HepG2 (cell line): ENCODE data around the gene NDRG2. TPM values are rescaled to one million over a fixed set of nuclear protein-coding genes. Genes with fewer than 3 reads are reported as not detected.
A peak's percentile ranks its signal among the peaks of the same experiment; 100 is the strongest.

Experiments used
- BRD4 ChIP-seq: sonication (generic); formaldehyde crosslinking; IDR thresholded peaks from 2 replicates; pipeline ENCODE4 v1.4.0; 2020; ENCODE audit warnings: missing genetic modification reagents
- CAMTA2 ChIP-seq: sonication (generic); formaldehyde crosslinking; IDR thresholded peaks from 2 replicates; pipeline ENCODE4 v1.4.0; 2020; ENCODE audit warnings: mild to moderate bottlenecking, missing genetic modification reagents, borderline replicate concordance
- DNMT1 ChIP-seq: sonication (generic); formaldehyde crosslinking; IDR thresholded peaks from 2 replicates; pipeline ENCODE4 v1.5.1; 2020; ENCODE audit warnings: mild to moderate bottlenecking, missing genetic modification reagents
- EEA1 ChIP-seq: sonication (generic); formaldehyde crosslinking; IDR thresholded peaks from 2 replicates; pipeline ENCODE4 v1.5.1; 2020; ENCODE audit warnings: mild to moderate bottlenecking, missing genetic modification reagents, borderline replicate concordance
- ERF ChIP-seq: IDR thresholded peaks from 2 replicates; pipeline ENCODE4 v1.6.1; 2018; ENCODE audit warnings: missing biosample characterization, missing genetic modification reagents
- ETV5 ChIP-seq: IDR thresholded peaks from 2 replicates; pipeline ENCODE4 v1.6.1; 2018; ENCODE audit warnings: missing biosample characterization, missing genetic modification reagents, inconsistent platforms, borderline replicate concordance
- HNF4A ChIP-seq: sonication (generic); formaldehyde crosslinking; IDR thresholded peaks from 2 replicates; pipeline ENCODE4 v1.4.0; 2020; ENCODE audit warnings: missing genetic modification reagents
- JARID2 ChIP-seq: sonication (generic); formaldehyde crosslinking; IDR thresholded peaks from 2 replicates; pipeline ENCODE4 v1.8.1; 2023; ENCODE audit warnings: missing genetic modification reagents, inconsistent platforms; ENCODE audit not compliant: insufficient replicate concordance
- NFATC3 ChIP-seq: sonication (generic); formaldehyde crosslinking; IDR thresholded peaks from 2 replicates; pipeline ENCODE4 v1.5.1; 2020; ENCODE audit warnings: mild to moderate bottlenecking, missing genetic modification reagents
- NR2C2 ChIP-seq: sonication (generic); formaldehyde crosslinking; IDR thresholded peaks from 2 replicates; pipeline ENCODE4 v1.4.0; 2020; ENCODE audit warnings: missing genetic modification reagents, mild to moderate bottlenecking, moderate library complexity, borderline replicate concordance
- PAXIP1 ChIP-seq: sonication (generic); formaldehyde crosslinking; conservative IDR thresholded peaks from 2 replicates; pipeline ENCODE4 v1.4.0; 2020; ENCODE audit warnings: mild to moderate bottlenecking, missing genetic modification reagents, moderate library complexity
- SETDB1 ChIP-seq: sonication (generic); formaldehyde crosslinking; IDR thresholded peaks from 2 replicates; pipeline ENCODE4 v1.5.1; 2020; ENCODE audit warnings: missing genetic modification reagents, mild to moderate bottlenecking, borderline replicate concordance
- SIN3A ChIP-seq: IDR thresholded peaks from 2 replicates; pipeline ENCODE4 v1.6.1; 2011; ENCODE audit warnings: low read depth, mild to moderate bottlenecking, control low read depth, low read length, borderline replicate concordance
- SUZ12 ChIP-seq: fragments of 150-350 bp; IDR thresholded peaks from 2 replicates; pipeline ENCODE4 v1.6.1; 2014; ENCODE audit warnings: low read depth, low read length
- ZBTB7B ChIP-seq: sonication (generic); formaldehyde crosslinking; IDR thresholded peaks from 2 replicates; pipeline ENCODE4 v1.4.0; 2020; ENCODE audit warnings: missing genetic modification reagents
- ZNF207 ChIP-seq: fragments of 450-650 bp; IDR thresholded peaks from 2 replicates; pipeline ENCODE4 v1.6.1; 2016; ENCODE audit warnings: antibody characterized with exemption, borderline replicate concordance
- ZNF264 ChIP-seq: sonication (generic); formaldehyde crosslinking; IDR thresholded peaks from 2 replicates; pipeline ENCODE4 v1.4.0; 2020; ENCODE audit warnings: missing genetic modification reagents
- ZNF362 ChIP-seq: sonication (generic); formaldehyde crosslinking; IDR thresholded peaks from 2 replicates; pipeline ENCODE4 v1.4.0; 2020; ENCODE audit warnings: missing genetic modification reagents, mild to moderate bottlenecking, borderline replicate concordance
- ZNF441 ChIP-seq: sonication (generic); formaldehyde crosslinking; IDR thresholded peaks from 2 replicates; pipeline ENCODE4 v1.7.0; 2021; ENCODE audit warnings: missing genetic modification reagents, borderline replicate concordance
- ZSCAN31 ChIP-seq: sonication (generic); formaldehyde crosslinking; IDR thresholded peaks from 2 replicates; pipeline ENCODE4 v1.5.0; 2020; ENCODE audit warnings: low read depth, mild to moderate bottlenecking, missing genetic modification reagents
- polyA plus RNA-seq, 8 experiments: library from polyadenylated mRNA; depleted of rRNA in 3 of 8; stranded (reverse) in 7 of 8; unstranded in 1 of 8; fragments of >200 nt; fragmentation: Illumina TruSeq in 4 of 8; extraction: Trizol in 4 of 8; gene quantifications; 2 replicates each; pipeline versions ENCODE4 v1.2.1 to v1.2.3, GENCODE V29; 2011 to 2016; ENCODE audit warnings: low read depth in 4 of 8, missing spikeins in 1 of 8, mixed read lengths in 1 of 8; ENCODE audit not compliant: insufficient read depth in 1 of 8
- total RNA-seq, 5 experiments: library from RNA; depleted of rRNA; stranded (reverse); fragments of >200 nt; fragmentation: Illumina TruSeq; extraction: Trizol; gene quantifications; 2 replicates each; pipeline ENCODE4 v1.2.3, GENCODE V29; 2016; ENCODE audit warnings: low read depth in 1 of 5
- TF ChIP-seq, protein P1 (sequence below): sonication (generic); formaldehyde crosslinking; IDR thresholded peaks from 2 replicates; pipeline ENCODE4 v1.4.0; 2020; ENCODE audit warnings: missing genetic modification reagents, borderline replicate concordance

Gene NDRG2
- total and polyA plus RNA-seq, 2 of the 13 experiments (the other 11 are each of a cell fraction or from before 2014, with no cell fraction given), result 27.2 to 189 TPM

DNA sequence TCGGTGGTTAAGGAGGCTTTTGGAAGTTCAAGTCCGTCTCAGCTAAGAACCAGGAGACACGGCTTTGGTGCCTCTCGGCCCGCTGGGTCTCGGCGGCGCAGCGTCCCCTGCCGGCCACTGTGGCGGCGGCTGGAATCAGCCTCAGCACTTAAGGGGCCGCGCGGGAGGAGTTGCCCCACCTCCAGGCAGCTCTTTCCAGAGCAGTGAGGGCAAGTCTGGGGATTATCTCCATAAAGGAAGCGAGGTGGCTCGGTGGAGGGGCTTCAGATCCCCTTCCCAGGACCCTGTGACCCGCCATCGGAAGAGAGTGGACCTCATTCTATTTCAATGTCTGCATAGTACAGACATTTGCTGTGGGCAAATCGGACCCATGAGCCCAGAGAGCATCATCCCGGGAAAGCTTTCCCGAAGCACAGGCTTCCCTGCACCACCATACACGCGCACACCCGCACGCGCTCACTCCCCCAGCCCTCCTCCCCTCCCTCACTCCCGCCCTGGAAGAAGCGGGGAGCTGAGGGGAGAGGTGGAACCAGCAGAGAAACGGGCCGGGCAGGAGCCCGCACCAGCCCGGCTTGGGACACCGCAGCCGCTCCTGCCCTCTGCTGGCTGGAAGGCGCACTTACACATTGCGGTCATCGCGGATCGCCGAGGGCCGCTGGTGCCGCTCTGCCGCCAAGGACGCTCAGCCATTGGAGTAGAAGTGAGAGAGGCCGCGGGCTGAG is 53.7 kb downstream of the NDRG2 start (continued):
- 0 out of 2 replicates have a peak, but pooled peaks have one; percentile 11 for TF ChIP-seq PAXIP1 (CRISPR knock-in tag)
- TF ChIP-seq ZBTB7B (CRISPR knock-in tag), result no peak; the same call in none of the 2 replicates
- TF ChIP-seq DNMT1 (CRISPR knock-in tag), result peak; percentile 13; the same call in 1 of the 2 replicates
- no peak for TF ChIP-seq JARID2
- TF ChIP-seq ZNF362 (CRISPR knock-in tag), result no peak
- TF ChIP-seq SIN3A, result peak; percentile 47; the same call in 1 of the 2 replicates
- TF ChIP-seq ZSCAN31 (CRISPR knock-in tag), result peak; percentile 78; the same call in 1 of the 2 replicates
- TF ChIP-seq HNF4A (CRISPR knock-in tag), result no peak
- no peak; the same call in 1 of the 2 replicates for TF ChIP-seq ZNF264 (CRISPR knock-in tag)
- 0 out of 2 replicates have a peak, but pooled peaks have one; percentile 12 for TF ChIP-seq NR2C2 (CRISPR knock-in tag)
- peak; percentile 83 for TF ChIP-seq ZNF441 (CRISPR knock-in tag)
- no peak for TF ChIP-seq SUZ12
- 0 out of 2 replicates have a peak, but pooled peaks have one; percentile 31 for TF ChIP-seq ETV5 (CRISPR knock-in tag)
- TF ChIP-seq ERF, result no peak; the same call in 1 of the 2 replicates
- no peak for TF ChIP-seq ZNF207
- no peak for TF ChIP-seq SETDB1 (CRISPR knock-in tag)
- no peak for TF ChIP-seq EEA1 (CRISPR knock-in tag)
- no peak for TF ChIP-seq CAMTA2 (CRISPR knock-in tag)
- no peak for TF ChIP-seq BRD4 (CRISPR knock-in tag)
- TF ChIP-seq, protein P1, sequence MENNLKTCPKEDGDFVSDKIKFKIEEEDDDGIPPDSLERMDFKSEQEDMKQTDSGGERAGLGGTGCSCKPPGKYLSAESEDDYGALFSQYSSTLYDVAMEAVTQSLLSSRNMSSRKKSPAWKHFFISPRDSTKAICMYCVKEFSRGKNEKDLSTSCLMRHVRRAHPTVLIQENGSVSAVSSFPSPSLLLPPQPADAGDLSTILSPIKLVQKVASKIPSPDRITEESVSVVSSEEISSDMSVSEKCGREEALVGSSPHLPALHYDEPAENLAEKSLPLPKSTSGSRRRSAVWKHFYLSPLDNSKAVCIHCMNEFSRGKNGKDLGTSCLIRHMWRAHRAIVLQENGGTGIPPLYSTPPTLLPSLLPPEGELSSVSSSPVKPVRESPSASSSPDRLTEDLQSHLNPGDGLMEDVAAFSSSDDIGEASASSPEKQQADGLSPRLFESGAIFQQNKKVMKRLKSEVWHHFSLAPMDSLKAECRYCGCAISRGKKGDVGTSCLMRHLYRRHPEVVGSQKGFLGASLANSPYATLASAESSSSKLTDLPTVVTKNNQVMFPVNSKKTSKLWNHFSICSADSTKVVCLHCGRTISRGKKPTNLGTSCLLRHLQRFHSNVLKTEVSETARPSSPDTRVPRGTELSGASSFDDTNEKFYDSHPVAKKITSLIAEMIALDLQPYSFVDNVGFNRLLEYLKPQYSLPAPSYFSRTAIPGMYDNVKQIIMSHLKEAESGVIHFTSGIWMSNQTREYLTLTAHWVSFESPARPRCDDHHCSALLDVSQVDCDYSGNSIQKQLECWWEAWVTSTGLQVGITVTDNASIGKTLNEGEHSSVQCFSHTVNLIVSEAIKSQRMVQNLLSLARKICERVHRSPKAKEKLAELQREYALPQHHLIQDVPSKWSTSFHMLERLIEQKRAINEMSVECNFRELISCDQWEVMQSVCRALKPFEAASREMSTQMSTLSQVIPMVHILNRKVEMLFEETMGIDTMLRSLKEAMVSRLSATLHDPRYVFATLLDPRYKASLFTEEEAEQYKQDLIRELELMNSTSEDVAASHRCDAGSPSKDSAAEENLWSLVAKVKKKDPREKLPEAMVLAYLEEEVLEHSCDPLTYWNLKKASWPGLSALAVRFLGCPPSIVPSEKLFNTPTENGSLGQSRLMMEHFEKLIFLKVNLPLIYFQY, result peak; percentile 94; the same call in 1 of the 2 replicates
- TF ChIP-seq NFATC3 (CRISPR knock-in tag), result no peak
